ENCODE results near the gene ASAH2. TPM values are rescaled to one million over a fixed set of nuclear protein-coding genes. Genes with fewer than 3 reads are reported as not detected.

ASAH2 gene
- total RNA-seq (1 to 10 TPM in 1 of 4 donors, under 1 TPM in 3; under 0.01 to 2.0 (median 0.34) TPM), polyA plus RNA-seq (1 to 10 TPM in 1 of 3 donors, under 1 TPM in 1, not detected in 1; 0.26 to 4.9 TPM)

GRCh38 chr10:50251394-50251793 is at the start of gene ASAH2:
Gene ASAH2, minus strand, starts transcription at chr10:50251516. Its CDS starts 2,906 bp downstream, at chr10:50248610.
- H3K27ac ChIP-seq, result no peak within 1 kb of the TSS
- no peak for DNase-seq
- intact Hi-C loops (cut with DNase I), result no loop called here
- no peak within 1 kb of the TSS for H3K4me3 ChIP-seq
- no peaks in the 10 kb centered on the region for H3K36me3 ChIP-seq
- no peaks in the 10 kb centered on the region for H3K4me1 ChIP-seq
- TF ChIP-seq POLR2A (IDR thresholded peaks at IDR 0.05) (no peak), CTCF (IDR thresholded peaks at IDR 0.05) (no peak), EP300 (IDR thresholded peaks at IDR 0.05) (no peak), POLR2AphosphoS5 (IDR thresholded peaks at IDR 0.05) (no peak)
- 54 to 84% methylated on average over 1 of the region's 1 CpG for WGBS, 2 donors
- no peaks in the 10 kb centered on the region for H3K9me3 ChIP-seq
- H3K27me3 ChIP-seq, result no peaks in the 10 kb centered on the region

GRCh38 chr10:50299948-50300669 is 48.8 kb upstream of the ASAH2 start:
- TF ChIP-seq EP300 (IDR thresholded peaks at IDR 0.05) (no peak), CTCF (IDR thresholded peaks at IDR 0.05) (no peak), POLR2AphosphoS5 (IDR thresholded peaks at IDR 0.05) (no peak), POLR2A (IDR thresholded peaks at IDR 0.05) (no peak)
- no peak for DNase-seq
- intact Hi-C loops (cut with DNase I), result no loop called here
- H3K27ac ChIP-seq, result no peak overlapping the region
- H3K36me3 ChIP-seq, result no peaks in the 10 kb centered on the region
- no peaks in the 10 kb centered on the region for H3K27me3 ChIP-seq
- no peaks in the 10 kb centered on the region for H3K4me1 ChIP-seq
- WGBS, 2 donors, result 94 to 98% methylated on average over 1 of the region's 1 CpG
- peaks cover 0 to 2% (median 0%) of the 10 kb centered on the region in 4 donors for H3K9me3 ChIP-seq
- no peak overlapping the region for H3K4me3 ChIP-seq

- 53 to 75% methylated on average over 1 of the region's 1 CpG for WGBS, 2 donors
- Histone ChIP-seq H3K4me1 (no peaks in the 10 kb centered on the region), H3K27ac (no peak overlapping the region), H3K36me3 (no peaks in the 10 kb centered on the region), H3K4me3 (no peak overlapping the region), H3K27me3 (no peaks in the 10 kb centered on the region), H3K9me3 (peaks cover 0 to 2% (median 0%) of the 10 kb centered on the region in 4 donors)
- TF ChIP-seq POLR2A (IDR thresholded peaks at IDR 0.05) (no peak), POLR2AphosphoS5 (IDR thresholded peaks at IDR 0.05) (no peak), EP300 (IDR thresholded peaks at IDR 0.05) (no peak)
- no peak for DNase-seq
- intact Hi-C loops (cut with DNase I), result no loop called here
These were observed 44.1 kb upstream of the ASAH2 start for GRCh38 chr10:50295367-50295766.

GRCh38 chr10:50294582-50294981 is 43.3 kb upstream of the ASAH2 start:
- no peak for TF ChIP-seq CTCF (IDR thresholded peaks at IDR 0.05)
- no peak for TF ChIP-seq EP300 (IDR thresholded peaks at IDR 0.05)
- TF ChIP-seq POLR2A (IDR thresholded peaks at IDR 0.05), result no peak
- TF ChIP-seq POLR2AphosphoS5 (IDR thresholded peaks at IDR 0.05), result no peak
- H3K27me3 ChIP-seq, result no peaks in the 10 kb centered on the region
- no peaks in the 10 kb centered on the region for H3K4me1 ChIP-seq
- H3K4me3 ChIP-seq, result no peak overlapping the region
- WGBS, 2 donors, result 99 to 100% methylated on average over 1 of the region's 1 CpG
- H3K9me3 ChIP-seq, result peaks cover 0 to 2% (median 0%) of the 10 kb centered on the region in 4 donors
- DNase-seq, result no peak
- no peak overlapping the region for H3K27ac ChIP-seq
- H3K36me3 ChIP-seq, result no peaks in the 10 kb centered on the region
- intact Hi-C loops (cut with DNase I), result no loop called here

GRCh38 chr10:50293513-50294313 is 42.4 kb upstream of the ASAH2 start:
- intact Hi-C loops (cut with DNase I), result no loop called here
- no peak for TF ChIP-seq CTCF (IDR thresholded peaks at IDR 0.05)
- TF ChIP-seq POLR2AphosphoS5 (IDR thresholded peaks at IDR 0.05), result no peak
- no peak for TF ChIP-seq EP300 (IDR thresholded peaks at IDR 0.05)
- TF ChIP-seq POLR2A (IDR thresholded peaks at IDR 0.05), result no peak
- WGBS, 2 donors, result 31 to 70% methylated on average over 5 of the region's 5 CpGs
- Histone ChIP-seq H3K27me3 (no peaks in the 10 kb centered on the region), H3K27ac (no peak overlapping the region), H3K36me3 (no peaks in the 10 kb centered on the region), H3K4me3 (no peak overlapping the region), H3K4me1 (no peaks in the 10 kb centered on the region), H3K9me3 (peaks cover 0 to 2% (median 0%) of the 10 kb centered on the region in 4 donors)
- no peak for DNase-seq
